WTC11 (cell line): ENCODE data around the gene TAOK3.

ENCODE experiments used
- ZBTB21 ChIP-seq: sonication (generic); formaldehyde crosslinking; IDR thresholded peaks from 2 replicates; pipeline ENCODE4 v1.8.1; 2023; ENCODE audit warnings: mild to moderate bottlenecking, missing genetic modification reagents, borderline replicate concordance
- ZSCAN18 ChIP-seq: fragments of 250-450 bp; sonication (Bioruptor Pico); IDR thresholded peaks from 2 replicates; pipeline ENCODE4 v2.1.2; 2022; ENCODE audit warnings: mild to moderate bottlenecking, moderate library complexity

GRCh38 chr12:118371321-118372282 lies 1.1 kb downstream of the TAOK3 start:
- TF ChIP-seq ZSCAN18 (CRISPR knock-in tag) (no peak), ZBTB21 (CRISPR knock-in tag) (no peak)
